T-helper 1 cell treated with Interleukin-12 subunit alpha and Interleukin-12 subunit beta and Interleukin-4 antibody, amounts not matched to agents 30 μg/mL and 1 μg/mL, for 36 hours (primary cell): ENCODE results near the gene ANKRD11.
"Not testable (repeated sequence)": the region's sequence is repeated elsewhere in the genome, so short reads cannot be mapped to it uniquely, and the experiment has no call there.

Experiments
- H3K27ac Mint-ChIP-seq: one replicate; pipeline ENCODE4 v1.8.0; 2021; ENCODE audit warnings: mild to moderate bottlenecking, mixed read lengths
- H3K27me3 Mint-ChIP-seq: one replicate; pipeline ENCODE4 v1.8.0; 2021; ENCODE audit warnings: low read depth, mixed read lengths
- H3K36me3 Mint-ChIP-seq: one replicate; pipeline ENCODE4 v1.8.0; 2021; ENCODE audit warnings: low read depth, mixed read lengths
- H3K4me1 Mint-ChIP-seq: one replicate; pipeline ENCODE4 v1.8.0; 2021; ENCODE audit warnings: low read depth, mixed read lengths
- H3K4me3 Mint-ChIP-seq: one replicate; pipeline ENCODE4 v1.8.0; 2021; ENCODE audit warnings: mild to moderate bottlenecking, moderate library complexity, mixed read lengths
- H3K9me3 Mint-ChIP-seq: one replicate; pipeline ENCODE4 v1.8.0; 2021; ENCODE audit warnings: mixed read lengths

ANKRD11 gene

DNA sequence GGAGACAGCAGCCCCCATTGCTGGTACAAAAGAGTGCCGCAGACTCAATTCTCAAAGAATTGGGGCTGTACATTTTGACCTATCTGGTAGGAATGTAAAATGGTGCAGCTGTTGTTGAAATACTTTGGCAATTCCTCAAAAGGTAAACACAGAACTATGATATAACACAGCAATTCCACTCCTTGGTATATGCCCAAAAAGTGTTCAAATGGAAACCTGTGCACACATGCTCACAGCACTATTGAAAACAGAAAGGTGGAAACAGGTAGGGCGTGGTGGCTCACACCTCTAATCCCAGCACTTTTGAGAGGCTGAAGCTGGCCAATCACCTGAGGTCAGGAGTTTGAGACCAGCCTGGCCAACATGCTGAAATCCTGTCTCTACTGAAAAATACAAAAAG is 34.7 kb downstream of the ANKRD11 start:
- Mint-ChIP-seq H3K27me3 (no peaks in the 10 kb centered on the region), H3K4me1 (peaks cover 48% of the 10 kb centered on the region), H3K4me3 (no peak overlapping the region), H3K36me3 (peaks cover 9% of the 10 kb centered on the region), H3K9me3 (no peaks in the 10 kb centered on the region), H3K27ac (peak overlapping the region; percentile 37)

DNA sequence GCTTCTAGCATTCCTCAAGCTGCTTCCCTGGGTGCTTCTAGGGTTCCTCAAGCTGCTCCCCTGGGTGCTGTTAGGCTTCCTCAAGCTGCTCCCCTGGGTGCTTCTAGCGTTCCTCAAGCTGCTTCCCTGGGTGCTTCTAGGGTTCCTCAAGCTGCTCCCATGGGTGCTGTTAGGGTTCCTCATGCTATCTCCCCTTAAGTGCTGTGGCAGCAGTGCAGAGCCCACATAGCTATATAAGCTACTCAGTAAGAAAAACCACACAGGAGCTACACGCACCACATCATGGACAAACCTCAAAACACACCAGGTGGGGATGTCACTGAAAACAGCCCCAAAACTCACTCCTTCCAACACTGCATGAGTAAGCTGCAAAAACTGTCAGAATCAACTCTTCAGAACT is 35.2 kb downstream of the ANKRD11 start:
- H3K27me3 Mint-ChIP-seq: no peaks in the 10 kb centered on the region
- no peaks in the 10 kb centered on the region for H3K9me3 Mint-ChIP-seq
- H3K4me3 Mint-ChIP-seq: peak overlapping the region; percentile 16
- peak overlapping the region; percentile 37 for H3K27ac Mint-ChIP-seq
- peaks cover 7% of the 10 kb centered on the region for H3K36me3 Mint-ChIP-seq
- peaks cover 48% of the 10 kb centered on the region for H3K4me1 Mint-ChIP-seq

DNA sequence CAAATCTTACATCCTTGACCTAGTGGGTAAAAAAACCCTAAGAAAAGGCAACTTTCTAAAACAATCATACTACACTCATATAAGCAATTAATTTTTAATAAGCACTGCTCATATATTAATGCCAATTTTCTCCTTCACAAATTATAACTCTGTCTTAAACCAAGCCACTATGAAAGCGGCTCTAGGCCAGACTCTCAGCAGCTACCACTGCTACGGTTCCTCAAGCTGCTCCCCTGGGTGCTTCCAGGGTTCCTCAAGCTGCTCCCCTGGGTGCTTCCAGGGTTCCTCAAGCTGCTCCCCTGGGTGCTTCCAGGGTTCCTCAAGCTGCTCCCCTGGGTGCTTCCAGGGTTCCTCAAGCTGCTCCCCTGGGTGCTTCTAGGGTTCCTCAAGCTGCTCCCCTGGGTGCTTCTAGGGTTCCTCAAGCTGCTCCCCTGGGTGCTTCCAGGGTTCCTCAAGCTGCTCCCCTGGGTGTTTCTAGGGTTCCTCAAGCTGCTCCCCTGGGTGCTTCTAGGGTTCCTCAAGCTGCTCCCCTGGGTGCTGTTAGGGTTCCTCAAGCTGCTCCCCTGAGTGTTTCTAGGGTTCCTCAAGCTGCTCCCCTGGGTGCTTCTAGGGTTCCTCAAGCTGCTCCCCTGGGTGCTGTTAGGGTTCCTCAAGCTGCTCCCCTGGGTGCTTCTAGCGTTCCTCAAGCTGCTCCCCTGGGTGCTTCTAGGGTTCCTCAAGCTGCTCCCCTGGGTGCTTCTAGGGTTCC is 35.8 kb downstream of the ANKRD11 start:
- peaks cover 54% of the 10 kb centered on the region for H3K4me1 Mint-ChIP-seq
- H3K27me3 Mint-ChIP-seq, H3K4me3 Mint-ChIP-seq, H3K36me3 Mint-ChIP-seq, H3K9me3 Mint-ChIP-seq, H3K27ac Mint-ChIP-seq: not testable (repeated sequence)

DNA sequence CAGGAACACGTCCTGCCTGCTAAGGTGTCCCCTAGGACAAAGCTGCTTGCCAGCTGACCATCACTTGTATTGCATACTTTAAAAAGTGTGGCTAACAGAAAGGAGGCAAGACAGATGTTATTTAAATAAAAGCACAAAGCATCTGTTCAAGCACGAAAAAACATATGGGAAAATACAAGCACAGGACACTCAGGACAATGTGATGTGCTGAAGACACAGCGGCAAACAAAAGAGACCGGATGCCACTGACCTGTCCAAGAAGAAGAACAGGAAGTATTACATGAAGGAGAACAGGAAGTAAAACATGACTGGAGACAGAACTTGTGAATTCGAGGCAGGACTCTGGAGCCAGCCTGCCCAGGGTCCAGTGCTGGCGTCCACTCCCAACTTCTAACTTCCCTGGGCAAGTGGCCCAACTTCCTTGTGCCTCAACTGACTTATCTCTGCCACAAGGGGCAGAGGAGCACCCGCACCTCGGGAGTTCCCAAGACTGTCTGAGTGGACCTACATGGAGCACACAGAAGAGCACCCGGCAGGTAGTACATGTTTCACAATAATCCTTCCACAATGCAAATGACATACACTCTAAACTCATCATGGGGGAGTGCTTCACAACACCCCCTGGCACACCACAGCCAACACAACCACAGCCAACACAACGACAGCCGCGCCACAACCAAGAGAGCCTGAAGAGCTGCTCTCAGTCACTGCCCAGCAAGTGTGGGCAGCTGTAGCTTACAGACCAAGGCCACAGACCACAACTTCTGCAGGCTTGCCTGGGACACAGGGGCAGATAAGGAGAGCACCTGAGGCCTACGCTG is 36.6 kb downstream of the ANKRD11 start:
- no peaks in the 10 kb centered on the region for H3K9me3 Mint-ChIP-seq
- H3K36me3 Mint-ChIP-seq: peaks cover 4% of the 10 kb centered on the region

DNA sequence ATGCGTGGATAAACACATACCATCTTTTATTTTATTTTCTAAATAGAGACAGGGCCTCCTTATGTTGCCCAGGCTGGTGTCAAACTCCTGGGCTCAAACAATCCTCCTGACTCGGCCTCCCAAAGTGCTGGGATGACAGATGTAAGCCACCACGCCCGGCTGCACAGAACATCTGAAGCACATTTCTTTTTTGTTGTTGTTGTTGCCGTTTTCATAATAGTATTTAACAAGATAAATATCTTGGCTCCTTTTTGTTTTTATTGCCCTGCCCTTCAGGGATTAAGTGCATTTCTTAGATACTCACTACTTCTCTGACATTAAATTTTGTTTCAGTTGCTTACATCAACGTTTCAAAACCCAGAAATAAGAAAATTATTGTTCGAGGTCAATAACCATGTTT is 37.4 kb downstream of the ANKRD11 start:
- no peak overlapping the region for H3K4me3 Mint-ChIP-seq

More for the DNA sequence above, 36.6 kb downstream of the ANKRD11 start:
- no peaks in the 10 kb centered on the region for H3K27me3 Mint-ChIP-seq
- peaks cover 53% of the 10 kb centered on the region for H3K4me1 Mint-ChIP-seq
- peak overlapping the region; percentile 41 for H3K27ac Mint-ChIP-seq
- peak overlapping the region; percentile 36 for H3K4me3 Mint-ChIP-seq

DNA sequence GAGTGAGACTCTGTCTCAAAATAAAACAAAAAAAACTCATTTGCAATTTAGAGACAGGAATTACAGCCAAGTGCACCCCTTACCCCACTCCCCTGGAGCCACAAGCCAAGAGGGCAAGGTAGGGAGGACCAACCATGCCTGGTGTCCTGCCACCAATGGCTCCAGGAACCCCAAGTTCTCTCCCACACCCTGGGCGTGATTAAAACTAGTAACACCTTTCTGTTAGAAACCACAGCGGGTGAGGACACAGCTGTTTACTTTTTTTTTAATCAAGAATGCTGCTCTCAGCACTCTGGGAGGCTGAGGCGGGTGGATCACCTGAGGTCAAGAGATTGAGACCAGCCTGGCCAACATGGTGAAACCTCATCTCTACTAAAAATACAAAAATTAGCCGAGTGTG is 38.1 kb downstream of the ANKRD11 start:
- H3K4me3 Mint-ChIP-seq: no peak overlapping the region
- H3K9me3 Mint-ChIP-seq: no peaks in the 10 kb centered on the region
- no peaks in the 10 kb centered on the region for H3K27me3 Mint-ChIP-seq
- H3K4me1 Mint-ChIP-seq: peaks cover 56% of the 10 kb centered on the region
- H3K36me3 Mint-ChIP-seq: peaks cover 4% of the 10 kb centered on the region
- no peak overlapping the region for H3K27ac Mint-ChIP-seq

More for the DNA sequence above, 37.4 kb downstream of the ANKRD11 start:
- peaks cover 4% of the 10 kb centered on the region for H3K36me3 Mint-ChIP-seq
- H3K9me3 Mint-ChIP-seq: no peaks in the 10 kb centered on the region
- no peak overlapping the region for H3K27ac Mint-ChIP-seq
- peaks cover 52% of the 10 kb centered on the region for H3K4me1 Mint-ChIP-seq
- H3K27me3 Mint-ChIP-seq: no peaks in the 10 kb centered on the region

DNA sequence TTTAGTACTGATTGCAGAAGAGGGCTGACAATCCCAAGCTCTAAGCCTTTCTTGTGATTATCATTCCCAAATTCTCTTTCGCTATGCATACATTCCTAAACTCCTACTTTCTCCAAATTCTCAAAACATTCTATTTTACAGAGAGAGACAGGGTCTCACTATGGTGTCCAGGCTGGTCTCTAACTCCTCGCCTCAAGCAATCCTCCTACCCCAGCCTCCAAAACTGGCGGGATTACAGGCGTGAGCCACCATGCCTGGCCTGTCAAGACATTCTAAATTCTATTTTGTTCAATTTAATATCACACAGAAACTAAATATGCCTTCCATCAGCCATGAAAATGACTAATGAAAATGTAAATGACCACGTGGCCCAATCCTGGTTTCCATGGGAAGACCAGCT is 39.8 kb downstream of the ANKRD11 start:
- H3K27ac Mint-ChIP-seq: no peak overlapping the region

DNA sequence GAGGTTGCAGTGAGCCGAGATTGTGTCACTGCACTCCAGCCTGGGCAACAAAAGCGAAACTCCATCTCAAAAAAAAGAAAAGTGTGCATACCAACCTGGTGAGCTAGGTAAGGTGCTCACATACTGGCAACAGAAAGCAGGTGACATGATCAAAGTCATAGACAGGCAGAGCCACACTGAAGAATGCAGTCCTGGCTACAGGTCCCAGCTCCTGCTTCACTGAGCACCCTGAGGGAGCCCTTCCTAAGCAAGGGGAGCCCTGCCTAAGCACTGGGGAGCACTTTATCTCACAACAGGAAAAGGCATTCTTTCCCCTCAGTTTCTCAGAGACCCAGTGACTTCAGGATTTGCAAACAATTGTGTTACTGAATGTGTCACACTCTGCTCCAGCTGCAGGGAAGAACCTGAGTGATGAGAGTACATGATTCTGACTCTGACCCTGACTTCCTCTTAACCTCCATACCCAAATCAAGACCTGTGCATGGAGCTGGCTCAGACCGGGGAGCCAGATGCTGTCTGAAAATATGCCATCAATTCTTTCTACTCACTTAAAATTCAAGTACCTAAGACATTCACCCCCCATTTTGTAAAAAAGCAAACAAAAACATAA is 40.5 kb downstream of the ANKRD11 start:
- Mint-ChIP-seq H3K9me3 (no peaks in the 10 kb centered on the region), H3K27me3 (no peaks in the 10 kb centered on the region), H3K4me1 (peaks cover 64% of the 10 kb centered on the region), H3K36me3 (peaks cover 2% of the 10 kb centered on the region), H3K27ac (peak overlapping the region; percentile 59), H3K4me3 (no peak overlapping the region)

More for the DNA sequence above, 39.8 kb downstream of the ANKRD11 start:
- no peak overlapping the region for H3K4me3 Mint-ChIP-seq
- no peaks in the 10 kb centered on the region for H3K9me3 Mint-ChIP-seq
- no peaks in the 10 kb centered on the region for H3K27me3 Mint-ChIP-seq
- peaks cover 2% of the 10 kb centered on the region for H3K36me3 Mint-ChIP-seq
- peaks cover 64% of the 10 kb centered on the region for H3K4me1 Mint-ChIP-seq

DNA sequence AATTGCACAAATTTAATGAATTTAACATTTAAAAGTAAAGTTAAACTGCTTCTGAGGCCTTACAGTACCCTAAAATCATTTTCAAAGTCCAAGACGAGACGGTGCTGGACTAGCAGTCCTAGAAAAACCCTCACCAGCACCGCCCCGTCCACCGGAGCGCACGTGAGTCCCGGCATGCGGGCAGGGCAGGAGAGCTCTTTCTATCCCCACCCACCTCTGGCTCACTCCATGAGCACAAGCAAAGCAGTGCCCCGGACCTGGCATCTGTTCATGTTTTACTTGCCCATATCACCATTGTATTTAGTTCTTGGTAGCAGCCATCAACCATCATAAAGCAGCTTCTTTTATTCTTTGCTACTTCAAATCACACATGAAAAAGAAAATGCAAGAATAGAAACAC is 41.7 kb downstream of the ANKRD11 start:
- Mint-ChIP-seq H3K9me3 (no peaks in the 10 kb centered on the region), H3K27ac (no peak overlapping the region), H3K4me3 (no peak overlapping the region), H3K4me1 (peaks cover 66% of the 10 kb centered on the region), H3K36me3 (peaks cover 2% of the 10 kb centered on the region), H3K27me3 (no peaks in the 10 kb centered on the region)

DNA sequence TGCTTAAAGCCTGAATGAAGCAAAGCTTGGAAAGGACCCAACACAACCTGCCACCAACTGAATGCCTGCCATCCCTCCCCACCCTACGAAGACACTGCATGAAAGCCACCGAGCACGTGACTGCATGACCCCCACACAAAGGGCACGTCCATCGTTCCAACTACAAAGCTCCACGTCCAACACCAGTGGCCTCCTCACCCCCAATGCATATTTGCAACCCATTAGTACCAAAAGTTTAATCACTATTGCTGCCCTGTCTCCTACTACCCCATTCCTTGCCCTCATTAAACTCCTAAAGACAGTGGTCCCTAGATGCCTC is 43.4 kb downstream of the ANKRD11 start:
- H3K27me3 Mint-ChIP-seq: no peaks in the 10 kb centered on the region
- H3K4me3 Mint-ChIP-seq: peak overlapping the region; percentile 60

DNA sequence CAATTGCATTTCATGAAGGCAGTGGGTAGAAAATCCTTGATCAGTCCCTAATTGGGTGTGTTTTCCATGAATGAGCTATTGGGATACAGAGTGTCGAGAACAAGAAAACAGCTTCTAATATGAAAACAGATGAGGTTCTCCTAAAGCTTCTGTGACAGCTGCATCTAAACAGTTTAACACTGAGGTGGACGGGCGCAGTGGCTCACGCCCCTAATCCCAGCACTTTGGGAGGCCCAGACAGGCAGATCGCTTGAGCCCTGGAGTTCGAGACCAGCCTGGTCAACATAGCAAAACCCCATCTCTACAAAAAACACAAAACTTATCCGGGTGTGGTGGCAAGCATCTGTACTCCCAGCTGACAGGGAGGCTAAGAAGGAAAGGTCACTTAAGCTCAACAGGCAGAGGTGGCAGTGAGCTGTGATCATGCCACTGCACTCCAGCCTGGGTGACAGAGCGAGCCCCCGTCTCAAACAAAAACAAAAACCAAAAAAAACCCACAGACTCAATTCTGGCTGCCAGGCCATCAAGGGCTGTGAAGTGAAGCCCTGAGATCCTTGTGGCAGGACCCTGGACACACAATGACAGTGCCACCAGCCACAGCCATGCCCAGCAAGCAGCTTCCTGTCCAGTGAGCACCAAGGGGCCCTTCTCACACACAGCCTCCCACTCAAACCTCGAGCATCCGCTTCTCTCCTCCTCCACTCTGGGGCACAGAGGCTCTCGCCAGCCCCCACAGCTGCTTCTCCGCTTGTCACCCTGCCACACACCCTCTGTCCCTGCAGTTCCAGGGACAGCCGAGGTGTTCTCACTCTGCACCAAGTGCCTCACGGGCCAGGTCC is 44.0 kb downstream of the ANKRD11 start:
- H3K4me1 Mint-ChIP-seq: peaks cover 75% of the 10 kb centered on the region
- H3K36me3 Mint-ChIP-seq: peaks cover 2% of the 10 kb centered on the region
- no peaks in the 10 kb centered on the region for H3K27me3 Mint-ChIP-seq
- no peak overlapping the region for H3K27ac Mint-ChIP-seq
- peak overlapping the region; percentile 60 for H3K4me3 Mint-ChIP-seq
- H3K9me3 Mint-ChIP-seq: no peaks in the 10 kb centered on the region

More for the DNA sequence above, 43.4 kb downstream of the ANKRD11 start:
- peaks cover 72% of the 10 kb centered on the region for H3K4me1 Mint-ChIP-seq
- peaks cover 2% of the 10 kb centered on the region for H3K36me3 Mint-ChIP-seq
- H3K27ac Mint-ChIP-seq: peak overlapping the region; percentile 57
- no peaks in the 10 kb centered on the region for H3K9me3 Mint-ChIP-seq

DNA sequence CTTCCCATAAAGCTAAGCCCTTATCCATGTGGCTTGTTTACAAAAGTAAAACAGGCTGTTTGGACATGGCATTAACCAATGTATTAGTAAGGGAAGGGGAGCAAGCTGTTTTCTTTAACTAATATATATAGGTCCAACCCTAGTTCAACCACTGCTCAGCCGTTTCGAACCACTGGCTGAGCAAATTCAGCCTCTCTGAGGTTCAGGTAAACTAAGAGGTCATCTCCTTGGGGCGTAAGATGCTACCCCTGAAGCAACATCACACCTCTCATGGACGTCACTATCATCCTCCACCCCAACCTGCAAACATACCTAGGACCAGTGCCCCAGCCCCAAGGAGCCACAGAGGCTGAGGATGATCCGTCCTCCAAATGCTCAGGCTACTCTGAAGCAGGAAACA is 45.2 kb downstream of the ANKRD11 start:
- Mint-ChIP-seq H3K27ac (peak overlapping the region; percentile 10), H3K4me1 (peaks cover 75% of the 10 kb centered on the region), H3K4me3 (no peak overlapping the region), H3K36me3 (peaks cover 3% of the 10 kb centered on the region), H3K27me3 (no peaks in the 10 kb centered on the region), H3K9me3 (no peaks in the 10 kb centered on the region)

DNA sequence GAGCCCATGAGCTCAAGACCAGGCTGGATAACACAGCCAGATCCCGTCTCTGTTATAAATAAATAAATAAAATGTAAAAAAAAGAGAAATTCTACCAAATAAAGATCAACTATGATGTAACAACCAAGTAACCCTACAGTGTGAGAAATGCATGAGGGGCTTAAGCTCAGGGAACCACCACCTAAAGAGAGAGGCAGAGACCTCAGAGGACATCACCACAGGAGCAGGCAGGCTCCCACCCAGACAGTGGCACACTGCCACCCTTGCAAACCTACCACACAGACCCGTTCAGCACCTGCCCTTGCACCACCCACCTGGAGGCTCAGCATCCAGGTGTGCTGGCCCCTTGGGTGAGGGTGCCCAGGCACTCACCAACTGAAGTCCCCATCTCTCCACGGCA is 45.6 kb downstream of the ANKRD11 start:
- no peak overlapping the region for H3K4me3 Mint-ChIP-seq
- H3K36me3 Mint-ChIP-seq: peaks cover 5% of the 10 kb centered on the region
- H3K27me3 Mint-ChIP-seq: no peaks in the 10 kb centered on the region
- H3K27ac Mint-ChIP-seq: no peak overlapping the region
- H3K9me3 Mint-ChIP-seq: no peaks in the 10 kb centered on the region
- peaks cover 75% of the 10 kb centered on the region for H3K4me1 Mint-ChIP-seq

DNA sequence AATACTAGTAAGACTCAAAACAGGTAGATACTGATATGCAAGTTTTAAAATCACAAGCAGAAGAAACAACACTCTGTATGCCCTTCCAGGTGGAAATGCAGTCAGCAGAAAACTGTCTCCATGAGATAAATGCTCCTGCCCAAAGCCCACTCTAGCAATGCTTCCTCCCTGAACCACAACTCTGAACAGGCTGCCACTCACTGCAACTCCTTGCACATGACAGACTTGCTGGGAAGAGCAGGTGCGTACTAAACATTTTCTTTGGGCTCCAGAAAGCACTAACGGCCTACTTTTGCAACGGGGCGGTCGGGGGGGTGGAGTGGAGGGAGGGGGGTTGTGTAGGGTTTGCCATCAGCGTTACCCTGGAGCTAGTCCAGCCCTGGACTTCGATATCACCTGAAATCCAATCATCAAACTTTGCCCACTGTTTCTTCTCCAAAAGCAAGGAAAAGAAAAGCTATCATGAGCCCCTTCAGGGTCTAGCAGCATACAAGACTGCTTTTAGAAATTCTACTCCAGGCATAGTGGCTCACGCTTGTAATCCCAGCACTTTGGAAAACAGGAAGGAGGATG is 46.1 kb downstream of the ANKRD11 start:
- Mint-ChIP-seq H3K4me1 (peaks cover 78% of the 10 kb centered on the region), H3K4me3 (no peak overlapping the region), H3K27me3 (no peaks in the 10 kb centered on the region), H3K27ac (no peak overlapping the region), H3K36me3 (peaks cover 5% of the 10 kb centered on the region), H3K9me3 (no peaks in the 10 kb centered on the region)
